HCT116 (cell line): ENCODE results near the gene UNC80. TPM values are rescaled to one million over a fixed set of nuclear protein-coding genes. Genes with fewer than 3 reads are reported as not detected.

Experiments
- ATAC-seq: fragments of 200-7000 bp; cut with Tn5 transposase; 2 replicates; pipeline ENCODE4 v1.9.1; 2020; ENCODE audit warnings: mild to moderate bottlenecking, moderate library complexity
- BruUV-seq: library from RNA; stranded (reverse); fragments of 400-500 nt; replicated peaks from 2 replicates; lab custom pipeline; 2021; lab: Mats Ljungman, UMichigan
- CTCF ChIA-PET: fragments of 300-600 bp; sonication (Branson Sonifier 250); formaldehyde crosslinking; loops from one replicate; lab custom pipeline; 2021; ENCODE audit warnings: antibody characterized with exemption; lab: Charles Lee
- POLR2A ChIA-PET: fragments of 300-600, 350-600 bp; sonication (Branson Sonifier 250); formaldehyde crosslinking; loops from one replicate; lab custom pipeline; 2021; ENCODE audit warnings: antibody characterized with exemption; lab: Charles Lee
- RAD21 ChIA-PET, 2 experiments: fragments of 300-600 bp; sonication (Branson Sonifier 250); formaldehyde crosslinking; loops; one replicate each; lab custom pipeline; 2023; ENCODE audit warnings: low total read pairs in 2 of 2; ENCODE audit not compliant: uncharacterized antibody in 2 of 2, unreplicated experiment in 2 of 2, low non-redundant PET in 1 of 2; lab: Charles Lee
- DNase-seq: peaks from one replicate; pipeline ENCODE4 v3.0.0-alpha.2; 2010; ENCODE audit warnings: low read depth, low spot score
- H2AFZ ChIP-seq: fragments of 200-600 bp; shearing (Covaris generic), sonication (generic); 2 replicates; pipeline ENCODE4 v1.6.1; 2017; ENCODE audit warnings: low read depth, mixed run types, mixed read lengths, antibody characterized with exemption, low read length; ENCODE audit not compliant: poor library complexity, severe bottlenecking
- H3K27ac ChIP-seq: 2 replicates; pipeline ENCODE4 v1.5.1; 2012; ENCODE audit warnings: low read depth, low read length
- H3K27me3 ChIP-seq: fragments of 200-600 bp; sonication (generic); 2 replicates; pipeline ENCODE4 v1.6.1; 2016; ENCODE audit warnings: mixed run types, low read length, mixed read lengths; ENCODE audit not compliant: insufficient read depth
- H3K36me3 ChIP-seq, 2 experiments: fragments of 200-500 bp in 1 of 2; fragments of 200-600 bp in 1 of 2; sonication (Bioruptor generic) in 1 of 2; sonication (generic) in 1 of 2; 2 replicates each; pipeline versions ENCODE4 v1.5.1 to v1.6.1; 2014 to 2016; ENCODE audit warnings: low read length in 2 of 2, inconsistent platforms in 1 of 2, mixed read lengths in 1 of 2, mixed run types in 1 of 2; ENCODE audit not compliant: insufficient read depth in 2 of 2, control insufficient read depth in 1 of 2
- H3K4me1 ChIP-seq, 2 experiments: fragments of 200-600 bp in 1 of 2; sonication (generic) in 1 of 2; 2 replicates each; pipeline versions ENCODE4 v1.5.1 to v1.6.1; 2012 to 2017; ENCODE audit warnings: low read length in 2 of 2, inconsistent platforms in 1 of 2, mild to moderate bottlenecking in 1 of 2, mixed read lengths in 1 of 2, mixed run types in 1 of 2, moderate library complexity in 1 of 2; ENCODE audit not compliant: insufficient read depth in 2 of 2, control insufficient read depth in 1 of 2
- H3K4me2 ChIP-seq: fragments of 200-600 bp; sonication (generic); 2 replicates; pipeline ENCODE4 v1.6.1; 2017; ENCODE audit warnings: mixed run types, low read length, mixed read lengths
- H3K4me3 ChIP-seq, 2 experiments: fragments of 200-600 bp in 1 of 2; sonication (generic) in 1 of 2; replicated peaks in 1 of 2; 2 replicates each; pipeline ENCODE4 v1.5.1; 2011 to 2016; ENCODE audit warnings: low read length in 2 of 2, control low read depth in 1 of 2, low read depth in 1 of 2, mild to moderate bottlenecking in 1 of 2, mixed read lengths in 1 of 2, mixed run types in 1 of 2
- H3K79me2 ChIP-seq: fragments of 200-600 bp; sonication (generic); 2 replicates; pipeline ENCODE4 v1.6.1; 2017; ENCODE audit warnings: mild to moderate bottlenecking, mixed run types, low read length, moderate library complexity, mixed read lengths; ENCODE audit not compliant: insufficient read depth
- H3K9ac ChIP-seq: fragments of 200-600 bp; sonication (generic); 2 replicates; pipeline ENCODE4 v1.6.1; 2016; ENCODE audit warnings: low read length, mixed read lengths
- H3K9me2 ChIP-seq: fragments of 200-600 bp; sonication (generic), shearing (Covaris generic); 2 replicates; pipeline ENCODE4 v1.6.1; 2017; ENCODE audit warnings: mixed run types, mild to moderate bottlenecking, moderate library complexity; ENCODE audit not compliant: insufficient read depth
- H3K9me3 ChIP-seq, 2 experiments: fragments of 200-500 bp in 1 of 2; fragments of 200-600 bp in 1 of 2; sonication (Bioruptor generic) in 1 of 2; sonication (generic) in 1 of 2; 2 replicates each; pipeline ENCODE4 v1.6.1; 2014 to 2017; ENCODE audit warnings: low read length in 2 of 2, mixed read lengths in 2 of 2, inconsistent platforms in 1 of 2, low read depth in 1 of 2, mild to moderate bottlenecking in 1 of 2, mixed run types in 1 of 2, moderate library complexity in 1 of 2; ENCODE audit not compliant: control insufficient read depth in 1 of 2, insufficient read depth in 1 of 2
- H4K20me1 ChIP-seq: fragments of 200-600 bp; sonication (generic), shearing (Covaris generic); 2 replicates; pipeline ENCODE4 v1.6.1; 2017; ENCODE audit warnings: mixed run types, mild to moderate bottlenecking, moderate library complexity; ENCODE audit not compliant: insufficient read depth
- CBX3 ChIP-seq: IDR thresholded peaks from 2 replicates; pipeline ENCODE4 v1.6.1; 2012; ENCODE audit warnings: low read depth
- EGR1 ChIP-seq: IDR thresholded peaks from 2 replicates; pipeline ENCODE4 v1.6.1; 2012; ENCODE audit warnings: low read depth
- ELF1 ChIP-seq: IDR thresholded peaks from 2 replicates; pipeline ENCODE4 v1.6.1; 2012; ENCODE audit warnings: low read depth, borderline replicate concordance
- EZH2 ChIP-seq: fragments of 200-600 bp; sonication (generic); IDR thresholded peaks from 2 replicates; pipeline ENCODE4 v1.6.1; 2017; ENCODE audit warnings: antibody characterized with exemption, mixed run types
- JUND ChIP-seq: IDR thresholded peaks from 2 replicates; pipeline ENCODE4 v1.6.1; 2012
- POLR2A ChIP-seq: IDR thresholded peaks from 2 replicates; pipeline ENCODE4 v1.7.0; 2011; ENCODE audit warnings: borderline replicate concordance; ENCODE audit not compliant: insufficient read depth, insufficient read length; ENCODE audit errors: extremely low read depth
- POLR2AphosphoS5 ChIP-seq: IDR thresholded peaks from 2 replicates; pipeline ENCODE4 v1.6.1; 2011; ENCODE audit warnings: mild to moderate bottlenecking, low read depth, low read length, moderate library complexity
- RAD21 ChIP-seq: IDR thresholded peaks from 2 replicates; pipeline ENCODE4 v1.6.1; 2012; ENCODE audit warnings: low read depth, mild to moderate bottlenecking
- SP1 ChIP-seq: IDR thresholded peaks from 2 replicates; pipeline ENCODE4 v1.6.1; 2012; ENCODE audit warnings: low read depth
- YY1 ChIP-seq: IDR thresholded peaks from 2 replicates; pipeline ENCODE4 v1.6.1; 2011; ENCODE audit warnings: low read length, low read depth, moderate library complexity, mild to moderate bottlenecking; ENCODE audit not compliant: insufficient replicate concordance; ENCODE audit errors: extremely low read depth
- ZFX ChIP-seq: fragments of 450-650 bp; IDR thresholded peaks from 2 replicates; pipeline ENCODE4 v1.6.1; 2017
- ZNF274 ChIP-seq: fragments of 200-500 bp; sonication (Bioruptor generic); IDR thresholded peaks from 2 replicates; pipeline ENCODE4 v1.6.1; 2014; ENCODE audit warnings: mild to moderate bottlenecking, low read depth, low read length, inconsistent platforms
- intact Hi-C: fragments of 100-400 bp; cut with micrococcal nuclease; formaldehyde crosslinking; loops from 2 replicates; pipeline ENCODE4 v1.10.0; 2022
- total RNA-seq: library from RNA; stranded (reverse); gene quantifications from one replicate; pipeline ENCODE4 v1.2.1, GENCODE V29; 2021; ENCODE audit not compliant: unreplicated experiment
- TF ChIP-seq, protein P1 (sequence below): IDR thresholded peaks from 2 replicates; pipeline ENCODE4 v1.6.1; 2012
- TF ChIP-seq, protein P2 (sequence below): IDR thresholded peaks from 2 replicates; pipeline ENCODE4 v1.6.1; 2012; ENCODE audit warnings: low read depth
- TF ChIP-seq, protein P3 (sequence below), 3 experiments: fragments of 200-600 bp in 1 of 3; sonication (generic) in 1 of 3; IDR thresholded peaks in 2 of 3; conservative IDR thresholded peaks in 1 of 3; 2 replicates each; pipeline ENCODE4 v1.5.1; 2012 to 2017; ENCODE audit warnings: low read depth in 2 of 3, low read length in 2 of 3, antibody characterized with exemption in 1 of 3, borderline replicate concordance in 1 of 3, control low read depth in 1 of 3, mild to moderate bottlenecking in 1 of 3, mixed read lengths in 1 of 3, mixed run types in 1 of 3, moderate library complexity in 1 of 3; ENCODE audit not compliant: insufficient read depth in 1 of 3
- TF ChIP-seq, protein P4 (sequence below): IDR thresholded peaks from 2 replicates; pipeline ENCODE4 v1.6.1; 2011; ENCODE audit warnings: mild to moderate bottlenecking, low read length, moderate library complexity; ENCODE audit not compliant: insufficient replicate concordance; ENCODE audit errors: extremely low read depth

UNC80 gene
- total RNA-seq, 1 experiment from 2014 or later = not detected

DNA sequence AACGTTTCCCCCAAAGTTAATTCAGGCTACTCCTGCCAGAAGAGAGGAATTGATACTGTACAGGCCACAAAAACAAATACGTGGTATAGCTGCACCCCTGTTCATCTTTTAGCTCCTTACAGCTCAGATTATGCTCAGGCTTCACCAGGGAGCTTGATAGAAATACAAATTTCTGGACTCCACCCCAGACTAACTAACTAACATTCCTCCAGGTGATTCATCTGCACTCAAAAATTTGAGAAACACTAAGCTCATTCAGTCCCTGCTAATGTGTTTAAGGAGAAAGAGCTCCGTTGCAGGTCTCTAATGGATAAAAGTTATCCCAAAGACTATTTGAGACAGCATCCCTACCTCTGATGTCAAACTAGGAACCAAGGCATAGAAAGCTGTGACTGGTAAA, 36.8 kb upstream of the UNC80 start:
- no peak overlapping the region for H2AFZ ChIP-seq
- ChIA-PET RAD21 (no interaction called here), CTCF (no interaction called here), POLR2A (no interaction called here)
- H3K27ac ChIP-seq = no peak overlapping the region
- no peaks in the 10 kb centered on the region for H4K20me1 ChIP-seq
- no peak for ATAC-seq
- DNase-seq = no peak
- no peak overlapping the region for H3K4me3 ChIP-seq
- no peaks in the 10 kb centered on the region for H3K36me3 ChIP-seq
- H3K9me2 ChIP-seq = no peaks in the 10 kb centered on the region
- H3K9me3 ChIP-seq = no peaks in the 10 kb centered on the region
- no peak overlapping the region for H3K9ac ChIP-seq
- BruUV-seq = no TSS peak
- no peaks in the 10 kb centered on the region for H3K27me3 ChIP-seq
- no peaks in the 10 kb centered on the region for H3K4me1 ChIP-seq
- H3K79me2 ChIP-seq = no peaks in the 10 kb centered on the region
- no peak overlapping the region for H3K4me2 ChIP-seq
- intact Hi-C loops = no loop called here
- TF ChIP-seq, protein P1, sequence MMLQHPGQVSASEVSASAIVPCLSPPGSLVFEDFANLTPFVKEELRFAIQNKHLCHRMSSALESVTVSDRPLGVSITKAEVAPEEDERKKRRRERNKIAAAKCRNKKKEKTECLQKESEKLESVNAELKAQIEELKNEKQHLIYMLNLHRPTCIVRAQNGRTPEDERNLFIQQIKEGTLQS = no peak
- TF ChIP-seq JUND (no peak), SP1 (no peak), EZH2 (no peak), RAD21 (no peak), ZNF274 (no peak), POLR2A (no peak), POLR2AphosphoS5 (no peak), CBX3 (no peak), ZFX (no peak), YY1 (no peak), EGR1 (no peak), ELF1 (no peak)
- TF ChIP-seq, protein P2, sequence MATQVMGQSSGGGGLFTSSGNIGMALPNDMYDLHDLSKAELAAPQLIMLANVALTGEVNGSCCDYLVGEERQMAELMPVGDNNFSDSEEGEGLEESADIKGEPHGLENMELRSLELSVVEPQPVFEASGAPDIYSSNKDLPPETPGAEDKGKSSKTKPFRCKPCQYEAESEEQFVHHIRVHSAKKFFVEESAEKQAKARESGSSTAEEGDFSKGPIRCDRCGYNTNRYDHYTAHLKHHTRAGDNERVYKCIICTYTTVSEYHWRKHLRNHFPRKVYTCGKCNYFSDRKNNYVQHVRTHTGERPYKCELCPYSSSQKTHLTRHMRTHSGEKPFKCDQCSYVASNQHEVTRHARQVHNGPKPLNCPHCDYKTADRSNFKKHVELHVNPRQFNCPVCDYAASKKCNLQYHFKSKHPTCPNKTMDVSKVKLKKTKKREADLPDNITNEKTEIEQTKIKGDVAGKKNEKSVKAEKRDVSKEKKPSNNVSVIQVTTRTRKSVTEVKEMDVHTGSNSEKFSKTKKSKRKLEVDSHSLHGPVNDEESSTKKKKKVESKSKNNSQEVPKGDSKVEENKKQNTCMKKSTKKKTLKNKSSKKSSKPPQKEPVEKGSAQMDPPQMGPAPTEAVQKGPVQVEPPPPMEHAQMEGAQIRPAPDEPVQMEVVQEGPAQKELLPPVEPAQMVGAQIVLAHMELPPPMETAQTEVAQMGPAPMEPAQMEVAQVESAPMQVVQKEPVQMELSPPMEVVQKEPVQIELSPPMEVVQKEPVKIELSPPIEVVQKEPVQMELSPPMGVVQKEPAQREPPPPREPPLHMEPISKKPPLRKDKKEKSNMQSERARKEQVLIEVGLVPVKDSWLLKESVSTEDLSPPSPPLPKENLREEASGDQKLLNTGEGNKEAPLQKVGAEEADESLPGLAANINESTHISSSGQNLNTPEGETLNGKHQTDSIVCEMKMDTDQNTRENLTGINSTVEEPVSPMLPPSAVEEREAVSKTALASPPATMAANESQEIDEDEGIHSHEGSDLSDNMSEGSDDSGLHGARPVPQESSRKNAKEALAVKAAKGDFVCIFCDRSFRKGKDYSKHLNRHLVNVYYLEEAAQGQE = no peak
- TF ChIP-seq, protein P3, sequence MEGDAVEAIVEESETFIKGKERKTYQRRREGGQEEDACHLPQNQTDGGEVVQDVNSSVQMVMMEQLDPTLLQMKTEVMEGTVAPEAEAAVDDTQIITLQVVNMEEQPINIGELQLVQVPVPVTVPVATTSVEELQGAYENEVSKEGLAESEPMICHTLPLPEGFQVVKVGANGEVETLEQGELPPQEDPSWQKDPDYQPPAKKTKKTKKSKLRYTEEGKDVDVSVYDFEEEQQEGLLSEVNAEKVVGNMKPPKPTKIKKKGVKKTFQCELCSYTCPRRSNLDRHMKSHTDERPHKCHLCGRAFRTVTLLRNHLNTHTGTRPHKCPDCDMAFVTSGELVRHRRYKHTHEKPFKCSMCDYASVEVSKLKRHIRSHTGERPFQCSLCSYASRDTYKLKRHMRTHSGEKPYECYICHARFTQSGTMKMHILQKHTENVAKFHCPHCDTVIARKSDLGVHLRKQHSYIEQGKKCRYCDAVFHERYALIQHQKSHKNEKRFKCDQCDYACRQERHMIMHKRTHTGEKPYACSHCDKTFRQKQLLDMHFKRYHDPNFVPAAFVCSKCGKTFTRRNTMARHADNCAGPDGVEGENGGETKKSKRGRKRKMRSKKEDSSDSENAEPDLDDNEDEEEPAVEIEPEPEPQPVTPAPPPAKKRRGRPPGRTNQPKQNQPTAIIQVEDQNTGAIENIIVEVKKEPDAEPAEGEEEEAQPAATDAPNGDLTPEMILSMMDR (IDR thresholded peaks at IDR 0.05 in 2 of 3, conservative IDR thresholded peaks at IDR 0.05 in 1 of 3; ENCODE audit: borderline replicate concordance in 1 of 3, insufficient read depth in 1 of 3, low read depth in 2 of 3, low read length in 2 of 3) = no peak
- TF ChIP-seq, protein P4, sequence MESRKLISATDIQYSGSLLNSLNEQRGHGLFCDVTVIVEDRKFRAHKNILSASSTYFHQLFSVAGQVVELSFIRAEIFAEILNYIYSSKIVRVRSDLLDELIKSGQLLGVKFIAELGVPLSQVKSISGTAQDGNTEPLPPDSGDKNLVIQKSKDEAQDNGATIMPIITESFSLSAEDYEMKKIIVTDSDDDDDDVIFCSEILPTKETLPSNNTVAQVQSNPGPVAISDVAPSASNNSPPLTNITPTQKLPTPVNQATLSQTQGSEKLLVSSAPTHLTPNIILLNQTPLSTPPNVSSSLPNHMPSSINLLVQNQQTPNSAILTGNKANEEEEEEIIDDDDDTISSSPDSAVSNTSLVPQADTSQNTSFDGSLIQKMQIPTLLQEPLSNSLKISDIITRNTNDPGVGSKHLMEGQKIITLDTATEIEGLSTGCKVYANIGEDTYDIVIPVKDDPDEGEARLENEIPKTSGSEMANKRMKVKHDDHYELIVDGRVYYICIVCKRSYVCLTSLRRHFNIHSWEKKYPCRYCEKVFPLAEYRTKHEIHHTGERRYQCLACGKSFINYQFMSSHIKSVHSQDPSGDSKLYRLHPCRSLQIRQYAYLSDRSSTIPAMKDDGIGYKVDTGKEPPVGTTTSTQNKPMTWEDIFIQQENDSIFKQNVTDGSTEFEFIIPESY = no peak
